ENCODE measurements around the gene AFP. TPM values are rescaled to one million over a fixed set of nuclear protein-coding genes. Genes with fewer than 3 reads are reported as not detected.

The AFP gene
- polyA plus RNA-seq, 1 donor from 2014 or later = not detected

GRCh38 chr4:73404042-73404441 is 32.0 kb upstream of the AFP start, which contains the start of gene ALB:
ALB (plus strand) TSS chr4:73404287; CDS start chr4:73404328, 41 bp downstream.
- H3K9me3 ChIP-seq (ENCODE audit: low read length) = no peaks in the 10 kb centered on the region
- no peak for TF ChIP-seq POLR2AphosphoS5 (IDR thresholded peaks at IDR 0.05)
- TF ChIP-seq TAF1 (IDR thresholded peaks at IDR 0.05; ENCODE audit: low read depth) = no peak
- no peak for TF ChIP-seq REST (IDR thresholded peaks at IDR 0.05; ENCODE audit: borderline replicate concordance)
- no peak for TF ChIP-seq EZH2 (IDR thresholded peaks at IDR 0.05; ENCODE audit: borderline replicate concordance, insufficient read depth, low read length, poor library complexity, severe bottlenecking)
- TF ChIP-seq MXI1 (conservative IDR thresholded peaks at IDR 0.05; ENCODE audit: poor library complexity, severe bottlenecking) = no peak
- no peak for TF ChIP-seq RAD21 (conservative IDR thresholded peaks at IDR 0.05)
- no peak for TF ChIP-seq SMC3 (conservative IDR thresholded peaks at IDR 0.05; ENCODE audit: poor library complexity)
- TF ChIP-seq EP300 (conservative IDR thresholded peaks at IDR 0.05; ENCODE audit: poor library complexity, severe bottlenecking) = no peak
- no peak for TF ChIP-seq CTCF (IDR thresholded peaks at IDR 0.05; ENCODE audit: poor library complexity, severe bottlenecking)
- H4K20me1 ChIP-seq (ENCODE audit: insufficient read depth) = no peaks in the 10 kb centered on the region
- no peak within 1 kb of the TSS for H3K27ac ChIP-seq (ENCODE audit: low read length)
- no peaks in the 10 kb centered on the region for H3F3A ChIP-seq (ENCODE audit: insufficient read depth, low read length, poor library complexity, severe bottlenecking)
- no peaks in the 10 kb centered on the region for H3K9me2 ChIP-seq (ENCODE audit: insufficient read depth, low read length)
- H3K79me2 ChIP-seq (replicated peaks; ENCODE audit: insufficient read depth, low read length) = no peaks in the 10 kb centered on the region
- H2AFZ ChIP-seq (ENCODE audit: low read depth, low read length) = no peak within 1 kb of the TSS
- no peak within 1 kb of the TSS for H3K9ac ChIP-seq (ENCODE audit: low read length)
- H3K27me3 ChIP-seq (ENCODE audit: insufficient read depth, low read depth, low read length) = no peaks in the 10 kb centered on the region
- no peak within 1 kb of the TSS for H3K4me3 ChIP-seq (ENCODE audit: low read length)
- H3K36me3 ChIP-seq (ENCODE audit: insufficient read depth, low read length) = no peaks in the 10 kb centered on the region
- no peak within 1 kb of the TSS for H3K4me2 ChIP-seq (ENCODE audit: low read length)

GRCh38 chr4:73404457-73404856 is 31.6 kb upstream of the AFP start:
- H2AFZ ChIP-seq (ENCODE audit: low read depth, low read length) = no peak overlapping the region
- no peaks in the 10 kb centered on the region for H3K9me3 ChIP-seq (ENCODE audit: low read length)
- H4K20me1 ChIP-seq (ENCODE audit: insufficient read depth) = no peaks in the 10 kb centered on the region
- no peak overlapping the region for H3K9ac ChIP-seq (ENCODE audit: low read length)
- no peaks in the 10 kb centered on the region for H3K27me3 ChIP-seq (ENCODE audit: insufficient read depth, low read depth, low read length)
- H3K4me3 ChIP-seq (ENCODE audit: low read length) = no peak overlapping the region
- no peaks in the 10 kb centered on the region for H3K9me2 ChIP-seq (ENCODE audit: insufficient read depth, low read length)
- no peak for TF ChIP-seq SMC3 (conservative IDR thresholded peaks at IDR 0.05; ENCODE audit: poor library complexity)
- TF ChIP-seq TAF1 (IDR thresholded peaks at IDR 0.05; ENCODE audit: low read depth) = no peak
- TF ChIP-seq RAD21 (conservative IDR thresholded peaks at IDR 0.05) = no peak
- TF ChIP-seq MXI1 (conservative IDR thresholded peaks at IDR 0.05; ENCODE audit: poor library complexity, severe bottlenecking) = no peak
- TF ChIP-seq EP300 (conservative IDR thresholded peaks at IDR 0.05; ENCODE audit: poor library complexity, severe bottlenecking) = no peak
- TF ChIP-seq REST (IDR thresholded peaks at IDR 0.05; ENCODE audit: borderline replicate concordance) = no peak
- no peak for TF ChIP-seq EZH2 (IDR thresholded peaks at IDR 0.05; ENCODE audit: borderline replicate concordance, insufficient read depth, low read length, poor library complexity, severe bottlenecking)
- no peak for TF ChIP-seq CTCF (IDR thresholded peaks at IDR 0.05; ENCODE audit: poor library complexity, severe bottlenecking)
- no peak for TF ChIP-seq POLR2AphosphoS5 (IDR thresholded peaks at IDR 0.05)
- H3K36me3 ChIP-seq (ENCODE audit: insufficient read depth, low read length) = no peaks in the 10 kb centered on the region
- no peaks in the 10 kb centered on the region for H3K79me2 ChIP-seq (replicated peaks; ENCODE audit: insufficient read depth, low read length)
- H3F3A ChIP-seq (ENCODE audit: insufficient read depth, low read length, poor library complexity, severe bottlenecking) = no peaks in the 10 kb centered on the region
- no peak overlapping the region for H3K4me2 ChIP-seq (ENCODE audit: low read length)
- H3K27ac ChIP-seq (ENCODE audit: low read length) = no peak overlapping the region

Measured in neural cell (in vitro differentiated cells).